Glutamatergic neuron (in vitro differentiated cells): Measurements from ENCODE around the gene CATSPERE. TPM values are rescaled to one million over a fixed set of nuclear protein-coding genes. Genes with fewer than 3 reads are reported as not detected.

Source experiments
- DNase-seq: peaks from one replicate; pipeline ENCODE4 v3.0.0; 2022
- H3K27ac Mint-ChIP-seq: one replicate; pipeline ENCODE4 v1.8.0; 2020; ENCODE audit warnings: mild to moderate bottlenecking, mixed read lengths, inconsistent platforms; ENCODE audit not compliant: unreplicated experiment
- H3K27me3 Mint-ChIP-seq: one replicate; pipeline ENCODE4 v1.8.0; 2020; ENCODE audit warnings: mild to moderate bottlenecking, moderate library complexity, mixed read lengths, inconsistent platforms; ENCODE audit not compliant: unreplicated experiment
- H3K36me3 Mint-ChIP-seq: one replicate; pipeline ENCODE4 v1.8.0; 2020; ENCODE audit warnings: mild to moderate bottlenecking, mixed read lengths, inconsistent platforms; ENCODE audit not compliant: unreplicated experiment
- H3K4me1 Mint-ChIP-seq: one replicate; pipeline ENCODE4 v1.8.0; 2020; ENCODE audit warnings: mild to moderate bottlenecking, low read depth, mixed read lengths, inconsistent platforms; ENCODE audit not compliant: unreplicated experiment
- H3K4me3 Mint-ChIP-seq: one replicate; pipeline ENCODE4 v1.8.0; 2020; ENCODE audit warnings: mild to moderate bottlenecking, mixed read lengths, inconsistent platforms; ENCODE audit not compliant: unreplicated experiment
- H3K9me3 Mint-ChIP-seq: one replicate; pipeline ENCODE4 v1.8.0; 2020; ENCODE audit warnings: mild to moderate bottlenecking, moderate library complexity, mixed read lengths, inconsistent platforms; ENCODE audit not compliant: unreplicated experiment
- CTCF ChIP-seq: fragments of 200-600 bp; sonication (generic); IDR thresholded peaks from one replicate; pipeline ENCODE4 v1.5.0; 2021; ENCODE audit not compliant: partially characterized antibody, unreplicated experiment
- total RNA-seq: library from RNA; stranded (reverse); fragmentation: NEBNext Ultra II Directional; extraction: Animal tissue kit (Norgen Biotek cat#: 25700); gene quantifications from one replicate; pipeline ENCODE4 v1.2.1, GENCODE V29; 2021; ENCODE audit not compliant: unreplicated experiment

Gene CATSPERE
- total RNA-seq, 1 donor from 2014 or later = 0.59 TPM

GRCh38 chr1:244422174-244422573 is 38.9 kb upstream of the CATSPERE start:
- H3K4me1 Mint-ChIP-seq = peaks cover 1% of the 10 kb centered on the region
- TF ChIP-seq CTCF = no peak
- no peak overlapping the region for H3K4me3 Mint-ChIP-seq
- H3K27ac Mint-ChIP-seq = no peak overlapping the region
- H3K27me3 Mint-ChIP-seq = no peaks in the 10 kb centered on the region
- no peak for DNase-seq
- H3K9me3 Mint-ChIP-seq = no peaks in the 10 kb centered on the region
- no peaks in the 10 kb centered on the region for H3K36me3 Mint-ChIP-seq

GRCh38 chr1:244424649-244425334 is 36.3 kb upstream of the CATSPERE start:
- H3K4me3 Mint-ChIP-seq = no peak overlapping the region
- no peaks in the 10 kb centered on the region for H3K27me3 Mint-ChIP-seq
- no peak overlapping the region for H3K27ac Mint-ChIP-seq
- H3K4me1 Mint-ChIP-seq = peaks cover 1% of the 10 kb centered on the region
- no peaks in the 10 kb centered on the region for H3K36me3 Mint-ChIP-seq
- no peak for TF ChIP-seq CTCF
- H3K9me3 Mint-ChIP-seq = no peaks in the 10 kb centered on the region
- DNase-seq = no peak

GRCh38 chr1:244427647-244428046 is 33.4 kb upstream of the CATSPERE start:
- no peak overlapping the region for H3K27ac Mint-ChIP-seq
- no peak for TF ChIP-seq CTCF
- H3K4me1 Mint-ChIP-seq = no peaks in the 10 kb centered on the region
- DNase-seq = no peak
- H3K4me3 Mint-ChIP-seq = no peak overlapping the region
- H3K9me3 Mint-ChIP-seq = no peaks in the 10 kb centered on the region
- H3K36me3 Mint-ChIP-seq = no peaks in the 10 kb centered on the region
- no peaks in the 10 kb centered on the region for H3K27me3 Mint-ChIP-seq

- no peak overlapping the region for H3K27ac Mint-ChIP-seq
- H3K4me3 Mint-ChIP-seq = no peak overlapping the region
- H3K9me3 Mint-ChIP-seq = no peaks in the 10 kb centered on the region
- no peak for DNase-seq
- H3K36me3 Mint-ChIP-seq = no peaks in the 10 kb centered on the region
- TF ChIP-seq CTCF = no peak
- H3K4me1 Mint-ChIP-seq = no peaks in the 10 kb centered on the region
- H3K27me3 Mint-ChIP-seq = no peaks in the 10 kb centered on the region
Observed at GRCh38 chr1:244429818-244430217, 31.3 kb upstream of the CATSPERE start.

GRCh38 chr1:244431166-244431565 is 29.9 kb upstream of the CATSPERE start:
- no peak for TF ChIP-seq CTCF
- Mint-ChIP-seq H3K27ac (no peak overlapping the region), H3K36me3 (no peaks in the 10 kb centered on the region), H3K4me1 (no peaks in the 10 kb centered on the region), H3K4me3 (no peak overlapping the region), H3K27me3 (no peaks in the 10 kb centered on the region), H3K9me3 (no peaks in the 10 kb centered on the region)
- no peak for DNase-seq
